ENCODE measurements around the gene RRAS2. TPM values are rescaled to one million over a fixed set of nuclear protein-coding genes. Genes with fewer than 3 reads are reported as not detected.

The RRAS2 gene
- total and polyA plus RNA-seq, 2 donors (not counting 3 experiments of a cell fraction or from before 2014, with no cell fraction given): 30.1 to 80.5 TPM

GRCh38 chr11:14229472-14229871 is 129.5 kb downstream of the RRAS2 start:
- dilution Hi-C loops (cut with MboI; ENCODE audit: extremely low pct_ligation_motif_present, low sequenced_read_pairs): no loop called here
- BruUV-seq (replicated peaks): no TSS peak
- ChIA-PET CTCF (no interaction called here), POLR2A (no interaction called here)
- FAIRE-seq (no peak), DNase-seq (ENCODE audit: low read depth, low spot score) (no peak)
- Histone ChIP-seq H3K79me2 (ENCODE audit: control insufficient read depth, insufficient read depth, low read length) (no peaks in the 10 kb centered on the region), H3K4me3 (replicated peaks in 1 of 3; ENCODE audit: insufficient read depth in 1 of 3, low read depth in 1 of 3, low read length in 3 of 3) (no peak overlapping the region), H3K9me1 (replicated peaks; ENCODE audit: control insufficient read depth, extremely low read depth, insufficient read depth, low read length) (no peaks in the 10 kb centered on the region), H3K4me2 (ENCODE audit: insufficient read depth, low read length) (no peak overlapping the region), H3K9me3 (replicated peaks; ENCODE audit: control insufficient read depth, insufficient read depth, low read length) (no peaks in the 10 kb centered on the region), H4K20me1 (replicated peaks; ENCODE audit: control insufficient read depth, extremely low read depth, insufficient read depth, low read length) (no peaks in the 10 kb centered on the region), H3K27me3 (ENCODE audit: control insufficient read depth in 2 of 2, insufficient read depth in 2 of 2, low read length in 2 of 2) (peaks cover 5 to 8% of the 10 kb centered on the region in 2 experiments), H3K4me1 (ENCODE audit: control insufficient read depth, extremely low read depth, insufficient read depth, low read length) (no peaks in the 10 kb centered on the region), H3K36me3 (ENCODE audit: control insufficient read depth in 2 of 2, extremely low read depth in 1 of 2, insufficient read depth in 2 of 2, low read length in 2 of 2) (no peaks in the 10 kb centered on the region), H2AFZ (ENCODE audit: low read depth, low read length) (no peak overlapping the region), H3K27ac (ENCODE audit: insufficient read depth, low read depth, low read length) (no peak overlapping the region), H3K9ac (replicated peaks; ENCODE audit: extremely low read depth, insufficient read depth, low read length) (no peak overlapping the region)
- no peak for TF ChIP-seq MYC (IDR thresholded peaks at IDR 0.05; ENCODE audit: low read depth, low read length)
- TF ChIP-seq FOS (IDR thresholded peaks at IDR 0.05; ENCODE audit: borderline replicate concordance, insufficient read depth, low read length): no peak
- no peak for TF ChIP-seq EZH2 (IDR thresholded peaks at IDR 0.05; ENCODE audit: borderline replicate concordance, low read depth, low read length, severe bottlenecking)
- TF ChIP-seq, protein P1, sequence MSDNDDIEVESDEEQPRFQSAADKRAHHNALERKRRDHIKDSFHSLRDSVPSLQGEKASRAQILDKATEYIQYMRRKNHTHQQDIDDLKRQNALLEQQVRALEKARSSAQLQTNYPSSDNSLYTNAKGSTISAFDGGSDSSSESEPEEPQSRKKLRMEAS (IDR thresholded peaks at IDR 0.05; ENCODE audit: insufficient read depth, insufficient read length): no peak
- intact Hi-C loops (cut with micrococcal nuclease): no loop called here

GRCh38 chr11:14228356-14228755 is 130.6 kb downstream of the RRAS2 start:
- ChIA-PET POLR2A (no interaction called here), CTCF (no interaction called here)
- Histone ChIP-seq H3K4me2 (ENCODE audit: insufficient read depth, low read length) (no peak overlapping the region), H3K9me1 (replicated peaks; ENCODE audit: control insufficient read depth, extremely low read depth, insufficient read depth, low read length) (no peaks in the 10 kb centered on the region), H3K36me3 (ENCODE audit: control insufficient read depth in 2 of 2, extremely low read depth in 1 of 2, insufficient read depth in 2 of 2, low read length in 2 of 2) (no peaks in the 10 kb centered on the region), H3K4me3 (replicated peaks in 1 of 3; ENCODE audit: insufficient read depth in 1 of 3, low read depth in 1 of 3, low read length in 3 of 3) (no peak overlapping the region), H3K9me3 (replicated peaks; ENCODE audit: control insufficient read depth, insufficient read depth, low read length) (no peaks in the 10 kb centered on the region), H2AFZ (ENCODE audit: low read depth, low read length) (no peak overlapping the region), H3K27me3 (ENCODE audit: control insufficient read depth in 2 of 2, insufficient read depth in 2 of 2, low read length in 2 of 2) (peaks cover 5 to 10% of the 10 kb centered on the region in 2 experiments), H3K9ac (replicated peaks; ENCODE audit: extremely low read depth, insufficient read depth, low read length) (no peak overlapping the region), H3K27ac (ENCODE audit: insufficient read depth, low read depth, low read length) (no peak overlapping the region), H4K20me1 (replicated peaks; ENCODE audit: control insufficient read depth, extremely low read depth, insufficient read depth, low read length) (no peaks in the 10 kb centered on the region), H3K4me1 (ENCODE audit: control insufficient read depth, extremely low read depth, insufficient read depth, low read length) (no peaks in the 10 kb centered on the region), H3K79me2 (ENCODE audit: control insufficient read depth, insufficient read depth, low read length) (no peaks in the 10 kb centered on the region)
- no peak for TF ChIP-seq POLR2AphosphoS5 (IDR thresholded peaks at IDR 0.05; ENCODE audit: insufficient read depth, low read depth, low read length)
- no peak for TF ChIP-seq GATA2 (IDR thresholded peaks at IDR 0.05; ENCODE audit: insufficient read depth, insufficient read length, low read depth, low read length)
- no peak for TF ChIP-seq POLR2A (IDR thresholded peaks at IDR 0.05; ENCODE audit: low read depth, low read length)
- TF ChIP-seq MYC (IDR thresholded peaks at IDR 0.05; ENCODE audit: low read depth, low read length): no peak
- TF ChIP-seq EZH2 (IDR thresholded peaks at IDR 0.05; ENCODE audit: borderline replicate concordance, low read depth, low read length, severe bottlenecking): no peak
- no peak for TF ChIP-seq FOS (IDR thresholded peaks at IDR 0.05; ENCODE audit: borderline replicate concordance, insufficient read depth, low read length)
- TF ChIP-seq, protein P2, sequence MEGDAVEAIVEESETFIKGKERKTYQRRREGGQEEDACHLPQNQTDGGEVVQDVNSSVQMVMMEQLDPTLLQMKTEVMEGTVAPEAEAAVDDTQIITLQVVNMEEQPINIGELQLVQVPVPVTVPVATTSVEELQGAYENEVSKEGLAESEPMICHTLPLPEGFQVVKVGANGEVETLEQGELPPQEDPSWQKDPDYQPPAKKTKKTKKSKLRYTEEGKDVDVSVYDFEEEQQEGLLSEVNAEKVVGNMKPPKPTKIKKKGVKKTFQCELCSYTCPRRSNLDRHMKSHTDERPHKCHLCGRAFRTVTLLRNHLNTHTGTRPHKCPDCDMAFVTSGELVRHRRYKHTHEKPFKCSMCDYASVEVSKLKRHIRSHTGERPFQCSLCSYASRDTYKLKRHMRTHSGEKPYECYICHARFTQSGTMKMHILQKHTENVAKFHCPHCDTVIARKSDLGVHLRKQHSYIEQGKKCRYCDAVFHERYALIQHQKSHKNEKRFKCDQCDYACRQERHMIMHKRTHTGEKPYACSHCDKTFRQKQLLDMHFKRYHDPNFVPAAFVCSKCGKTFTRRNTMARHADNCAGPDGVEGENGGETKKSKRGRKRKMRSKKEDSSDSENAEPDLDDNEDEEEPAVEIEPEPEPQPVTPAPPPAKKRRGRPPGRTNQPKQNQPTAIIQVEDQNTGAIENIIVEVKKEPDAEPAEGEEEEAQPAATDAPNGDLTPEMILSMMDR (IDR thresholded peaks at IDR 0.05; ENCODE audit: extremely low read depth in 1 of 2, insufficient read depth in 1 of 2, low read depth in 1 of 2, low read length in 2 of 2): no peak
- TF ChIP-seq JUN (IDR thresholded peaks at IDR 0.05; ENCODE audit: borderline replicate concordance, insufficient read depth, insufficient read length, low read depth): no peak
- TF ChIP-seq, protein P1 (IDR thresholded peaks at IDR 0.05; ENCODE audit: insufficient read depth, insufficient read length): no peak
- dilution Hi-C loops (cut with MboI; ENCODE audit: extremely low pct_ligation_motif_present, low sequenced_read_pairs): no loop called here
- intact Hi-C loops (cut with micrococcal nuclease): no loop called here
- FAIRE-seq (no peak), DNase-seq (ENCODE audit: low read depth, low spot score) (no peak)
- no TSS peak for BruUV-seq (replicated peaks)

Data from endothelial cell of umbilical vein (primary cell).